HTR-8/SVneo (cell line): ENCODE measurements around the gene RPS27.
"Not testable (repeated sequence)": the region's sequence is repeated elsewhere in the genome, so short reads cannot be mapped to it uniquely, and the experiment has no call there.

ENCODE experiments used
- DNase-seq: peaks from one replicate; pipeline ENCODE4 v3.0.0; 2011; ENCODE audit warnings: low spot score, mixed read lengths; ENCODE audit not compliant: insufficient read length
- FAIRE-seq: peaks from 2 replicates; lab custom pipeline; 2011; peaks lifted over from hg19 to GRCh38; lab: Jason Lieb, UNC

The RPS27 gene

GRCh38 chr1:153984123-153984894 lies 6.3 kb upstream of the RPS27 start:
- DNase-seq (no peak), FAIRE-seq (no peak)

GRCh38 chr1:153985341-153985912 lies 5.1 kb upstream of the RPS27 start:
- no peak for FAIRE-seq
- peak; percentile 24 for DNase-seq

GRCh38 chr1:153985941-153986761 lies 4.4 kb upstream of the RPS27 start, which contains the start of gene RAB13:
RAB13 (minus strand) TSS chr1:153986339; CDS start chr1:153986236, 103 bp downstream.
- no peak for FAIRE-seq

DNA sequence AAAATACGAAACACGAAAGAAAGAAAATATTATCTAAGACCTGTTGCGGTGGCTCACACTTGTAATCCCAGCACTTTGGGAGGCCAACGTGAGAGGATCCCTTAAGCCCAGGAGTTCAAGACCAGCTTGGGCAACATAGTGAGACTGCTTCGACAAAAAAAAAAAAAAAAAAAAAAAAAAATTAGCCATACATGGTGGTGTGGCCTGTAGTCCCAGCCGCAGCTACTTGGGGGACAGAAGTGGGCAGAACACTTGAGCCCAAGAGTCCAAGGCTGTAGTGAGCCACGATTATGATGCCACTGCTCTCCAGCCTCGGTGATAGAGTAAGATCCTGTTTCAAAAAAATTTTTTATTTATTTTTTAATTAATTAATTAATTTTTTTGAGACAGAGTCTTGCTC lies 2.9 kb upstream of the RPS27 start:
- DNase-seq, result no peak
- no peak for FAIRE-seq

More at GRCh38 chr1:153985941-153986761, 4.4 kb upstream of the RPS27 start, which contains the start of gene RAB13:
- DNase-seq, result peak; percentile 75

- DNase-seq (no peak), FAIRE-seq (no peak)
Measured at GRCh38 chr1:153991151-153991630, 629 bp downstream of the RPS27 start.

GRCh38 chr1:153991806-153992205 lies 1.2 kb downstream of the RPS27 start:
- FAIRE-seq, result no peak
- no peak for DNase-seq

DNA sequence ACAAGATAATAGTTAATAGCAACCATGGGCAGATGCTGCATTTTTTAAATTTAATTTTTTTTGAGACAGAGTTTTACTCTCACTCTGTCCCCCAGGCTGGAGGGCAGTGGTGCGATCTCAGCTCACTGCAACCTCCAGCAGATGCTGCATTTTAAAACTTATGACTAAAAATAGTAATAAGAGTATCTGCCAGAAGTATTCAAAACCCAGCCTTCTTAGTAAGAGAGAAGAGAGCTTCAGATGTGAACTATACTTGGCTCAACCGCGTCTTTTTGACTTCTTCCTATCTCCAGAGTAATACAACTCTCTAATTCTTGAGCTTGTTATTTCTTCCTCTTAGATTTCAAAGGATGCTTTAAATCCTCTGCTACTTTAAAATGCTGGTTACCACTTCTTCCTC lies 4.6 kb downstream of the RPS27 start:
- FAIRE-seq, result no peak
- DNase-seq, result no peak

DNA sequence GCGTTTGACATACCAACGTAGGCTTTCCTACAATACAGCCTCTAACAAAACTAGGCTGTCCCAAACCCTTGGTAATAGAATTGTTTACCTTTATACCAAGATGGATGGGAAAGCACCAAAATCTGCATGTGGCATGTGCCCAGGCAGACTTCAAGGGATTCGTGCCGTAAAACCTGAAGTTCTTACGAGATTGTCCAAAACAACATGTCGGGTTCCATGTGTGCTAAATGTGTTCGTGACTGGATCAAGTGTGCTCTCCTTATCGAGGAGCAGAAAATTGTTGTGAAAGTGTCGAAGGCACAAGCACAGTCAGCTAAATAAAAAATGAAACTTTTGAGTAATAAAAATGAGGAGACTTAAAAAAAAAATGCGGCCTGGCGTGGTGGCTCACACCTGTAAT lies 5.1 kb downstream of the RPS27 start:
- FAIRE-seq (no peak), DNase-seq (no peak)

GRCh38 chr1:153996882-153997281 lies 6.3 kb downstream of the RPS27 start:
- not testable (repeated sequence) for DNase-seq, FAIRE-seq

DNA sequence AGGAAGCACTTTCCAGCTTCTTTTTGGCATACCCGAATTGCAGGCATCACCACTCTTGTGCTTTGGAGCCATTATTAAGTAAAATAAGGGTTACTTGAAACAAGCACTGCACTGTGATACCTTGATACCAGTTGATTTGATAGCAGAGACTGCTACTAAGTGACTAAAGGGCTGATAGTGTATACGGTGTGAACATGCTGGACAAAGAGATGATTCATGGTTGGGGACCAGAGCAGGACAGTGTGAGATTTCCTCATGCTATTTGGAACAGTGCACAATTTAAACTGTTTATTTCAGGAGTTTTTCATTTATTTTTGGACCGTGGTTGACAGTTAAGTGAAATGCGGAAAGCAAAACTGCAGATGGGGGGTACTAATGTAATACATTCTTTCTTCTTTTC lies 9.9 kb downstream of the RPS27 start:
- FAIRE-seq (no peak), DNase-seq (no peak)

GRCh38 chr1:154006136-154006535 lies 15.6 kb downstream of the RPS27 start:
- FAIRE-seq, result no peak
- no peak for DNase-seq

DNA sequence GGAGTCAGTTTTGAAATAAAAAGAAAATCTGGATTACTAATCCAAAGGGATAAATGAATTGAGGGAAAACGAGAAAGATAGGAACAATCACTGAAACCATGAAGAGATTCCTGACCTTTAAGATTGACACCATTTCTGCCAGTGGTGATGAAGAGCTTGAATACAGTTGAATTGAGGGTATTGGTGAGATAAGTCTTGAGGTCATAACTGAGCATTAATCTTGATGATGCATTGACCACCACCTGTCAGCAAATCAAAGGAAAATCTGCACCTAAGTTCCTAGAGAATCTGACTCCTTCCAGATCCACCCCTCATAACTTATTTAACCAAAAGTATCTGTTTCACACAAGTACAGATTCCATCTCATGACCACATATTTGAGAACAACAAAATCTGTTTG lies 21.6 kb downstream of the RPS27 start:
- no peak for FAIRE-seq
- no peak for DNase-seq

DNA sequence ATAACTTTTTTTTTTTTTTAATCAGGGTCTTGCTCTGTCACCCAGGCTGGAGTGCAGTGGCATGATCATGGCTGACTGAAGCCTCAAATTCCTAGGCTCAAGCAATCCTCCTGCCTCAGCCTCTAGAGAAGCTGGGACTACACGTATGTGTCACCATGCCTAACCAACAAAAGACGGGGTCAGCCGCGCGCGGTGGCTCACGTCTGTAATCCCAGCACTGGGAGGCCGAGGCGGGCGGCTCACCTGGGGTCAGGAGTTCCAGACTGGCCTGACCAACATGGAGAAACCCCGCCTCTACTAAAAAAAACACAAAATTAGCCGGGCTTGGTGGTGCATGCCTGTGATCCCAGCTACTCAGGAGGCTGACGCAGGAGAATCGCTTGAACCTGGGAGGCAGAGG lies 22.0 kb downstream of the RPS27 start:
- DNase-seq, FAIRE-seq: not testable (repeated sequence)

GRCh38 chr1:154014154-154014907 lies 23.8 kb downstream of the RPS27 start:
- no peak for DNase-seq

DNA sequence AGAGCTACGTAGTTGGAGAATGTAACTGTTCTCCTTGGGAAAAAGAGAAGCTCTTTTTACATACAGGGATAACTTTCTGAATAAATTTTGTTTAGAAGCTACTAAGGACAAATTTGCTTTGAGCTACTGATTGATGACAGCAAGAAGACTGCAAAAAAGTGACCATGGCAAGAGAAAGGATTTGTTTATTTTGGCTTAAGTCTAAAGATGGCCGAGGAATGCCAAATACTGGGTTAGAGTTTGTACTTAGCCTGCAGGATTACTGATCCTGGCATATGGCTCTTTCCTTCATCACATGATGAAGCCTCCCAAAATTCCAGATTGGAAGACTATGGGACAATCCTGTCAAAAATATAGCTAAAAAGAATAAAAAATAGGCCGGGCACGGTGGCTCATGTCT lies 28.7 kb downstream of the RPS27 start:
- DNase-seq, result no peak
- FAIRE-seq, result no peak

More at GRCh38 chr1:154014154-154014907, 23.8 kb downstream of the RPS27 start:
- no peak for FAIRE-seq

- no peak for DNase-seq
- no peak for FAIRE-seq
Measured at GRCh38 chr1:154019940-154020339, 29.4 kb downstream of the RPS27 start.

DNA sequence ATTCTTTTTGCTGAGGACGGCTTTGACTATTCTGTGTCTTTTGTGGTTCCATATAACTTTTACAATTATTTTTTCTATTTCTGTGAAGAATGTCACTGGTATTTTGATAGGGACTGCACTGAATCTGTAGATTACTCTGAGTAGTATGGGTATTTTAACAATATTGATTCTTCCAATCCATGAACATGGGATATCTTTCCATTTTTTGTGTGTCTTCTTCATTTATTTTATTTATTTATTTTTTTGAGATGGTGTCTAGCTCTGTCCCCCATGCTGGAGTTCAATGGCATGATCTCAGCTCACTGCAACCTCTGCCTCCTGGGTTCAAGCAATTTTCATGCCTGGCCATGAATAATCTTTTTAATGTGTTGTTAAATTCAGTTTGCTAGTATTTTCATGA lies 43.1 kb downstream of the RPS27 start:
- not testable (repeated sequence) for DNase-seq, FAIRE-seq
